Ovary (tissue), 9 donors: ENCODE measurements around the gene GNB1. TPM values are rescaled to one million over a fixed set of nuclear protein-coding genes. Genes with fewer than 3 reads are reported as not detected.

ENCODE experiments used
- DNase-seq, 5 donors: peaks; one replicate each; pipeline ENCODE4 v3.0.0-alpha.2; 2019 to 2020
- H3K27ac ChIP-seq, 2 donors: fragments of 200-600 bp; one replicate each; pipeline versions ENCODE4 v1.5.1 to v1.8.0; 2019 to 2022
- H3K27me3 ChIP-seq: fragments of 200-600 bp; one replicate; pipeline ENCODE4 v1.8.0; 2022
- H3K36me3 ChIP-seq: fragments of 200-600 bp; sonication (generic); one replicate; pipeline ENCODE4 v1.5.1; 2019
- H3K4me1 ChIP-seq: one replicate; pipeline ENCODE4 v1.8.1; 2013; ENCODE audit warnings: mild to moderate bottlenecking, moderate library complexity; ENCODE audit not compliant: insufficient read depth
- H3K4me3 ChIP-seq: fragments of 200-600 bp; sonication (generic); one replicate; pipeline ENCODE4 v1.5.1; 2017
- H3K9me3 ChIP-seq, 2 donors: fragments of 200-600 bp in 1 of 2; sonication (generic) in 1 of 2; one replicate each; pipeline versions ENCODE4 v1.5.1 to v1.8.1; 2013 to 2019; ENCODE audit warnings: mild to moderate bottlenecking in 1 of 2, moderate library complexity in 1 of 2
- EP300 ChIP-seq: sonication (generic); formaldehyde crosslinking; IDR thresholded peaks from one replicate; pipeline ENCODE4 v1.6.1; 2017; ENCODE audit warnings: antibody characterized with exemption
- POLR2A ChIP-seq: fragments of 450-650 bp; IDR thresholded peaks from one replicate; pipeline ENCODE4 v1.6.1; 2017; ENCODE audit warnings: antibody characterized with exemption, mild to moderate bottlenecking, moderate library complexity
- WGBS, 3 donors: extraction: QIAGEN DNeasy Blood & Tissue Kit in 1 of 3; methylation state at CpG; one replicate each; pipeline versions ENCODE4 v1.1.5 to v1.1.7; 2013 to 2017; 5-methylcytosine and 5-hydroxymethylcytosine counted together
- intact Hi-C, 4 donors: fragments of 100-400 bp; cut with DNase I; formaldehyde crosslinking; loops; one replicate each; pipeline versions ENCODE4 v1.11.0 to v1.15.1; 2022 to 2023
- polyA plus RNA-seq, 2 donors: library from polyadenylated mRNA; stranded (reverse); fragments of 200-250 nt in 1 of 2; fragments of 350-450 nt in 1 of 2; fragmentation: Illumina TruSeq in 1 of 2; extraction: RNeasy Lipid Tissue Mini Kit (QIAGEN cat#74804) in 1 of 2; gene quantifications; one replicate each; pipeline ENCODE4 v1.2.3, GENCODE V29; 2013 to 2014
- total RNA-seq, 7 donors: library from RNA; depleted of rRNA in 2 of 7; stranded (reverse); fragments of >200 nt in 2 of 7; fragmentation: NEBNext Ultra II Directional in 3 of 7; extraction: Animal tissue kit (Norgen Biotek cat#: 25700) in 3 of 7; gene quantifications; one replicate each; pipeline versions ENCODE4 v1.1.0 to v1.2.4, GENCODE V29; 2016 to 2023
- TF ChIP-seq, protein P1 (sequence below), 3 donors: fragments of 450-650 bp in 2 of 3; fragments of 200-600 bp in 1 of 3; IDR thresholded peaks; one replicate each; pipeline versions ENCODE4 v1.5.1 to v1.8.0; 2016 to 2022; ENCODE audit warnings: antibody characterized with exemption in 3 of 3, mild to moderate bottlenecking in 1 of 3
- donor health status: DM: no; HTN: no; CAD: no; lungs with moderate emphysema.
- donor health status: DM: no; HTN: no; CAD: no.
- donor health status: Bipolar disorder and iron deficiency.
- donor health status: DM: yes; HTN: yes; CAD: no.
- donor health status: DM: no; HTN: no; CAD: no.
- donor health status: DM: yes; HTN: yes; CAD: no.

Gene GNB1
- total and polyA plus RNA-seq, 9 donors, result 92.9 to 314 (median 255) TPM

DNA sequence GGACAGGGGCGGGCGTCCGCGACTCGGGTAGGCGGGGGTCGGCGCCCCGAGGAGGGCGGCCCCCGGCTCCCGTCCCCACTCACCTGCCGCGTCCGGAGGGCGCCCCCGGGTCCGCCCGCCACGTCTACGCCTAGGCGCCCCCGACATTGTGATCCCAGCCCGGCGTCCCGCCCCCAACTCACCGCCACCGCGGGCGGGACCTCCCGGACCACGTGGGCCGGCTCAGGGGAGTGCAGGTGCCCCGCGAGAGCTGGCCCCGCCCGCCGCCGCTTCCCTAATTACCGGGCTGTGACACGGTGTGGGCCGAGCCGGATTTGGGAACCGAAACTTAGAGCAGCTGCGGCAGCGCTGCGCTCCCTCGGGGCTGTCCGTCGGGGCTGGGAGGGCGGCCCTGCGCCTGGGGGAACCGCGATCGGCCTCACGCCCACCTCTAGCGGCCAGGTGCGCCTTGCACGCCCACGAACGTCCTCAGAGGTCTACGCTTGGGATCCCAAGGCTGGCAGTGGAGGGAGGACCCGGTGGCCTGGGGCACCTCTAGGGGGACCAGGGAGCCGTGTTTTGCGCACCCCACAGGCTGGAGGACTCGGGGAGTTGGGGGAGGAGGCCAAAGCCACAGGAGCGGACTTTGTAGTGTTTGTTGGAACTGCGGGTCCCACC lies 112.1 kb downstream of the GNB1 start:
- Histone ChIP-seq H3K4me1 (peaks cover 50% of the 10 kb centered on the region), H3K9me3 (no peaks in the 10 kb centered on the region), H3K27me3 (no peaks in the 10 kb centered on the region), H3K27ac (peak overlapping the region in 1 of 2 donors; percentile 8), H3K36me3 (no peaks in the 10 kb centered on the region), H3K4me3 (peak overlapping the region; percentile 74)
- peak; percentile 37 to 68 (median 57) for DNase-seq
- 2 to 5% (median 4%) methylated on average over 25 to 67 of the region's 68 CpGs for WGBS, 3 donors
- intact Hi-C loops, result loop anchor here in 1 of 4 donors (5.0 kb wide), 1 partner anchor 114 kb away; the partner anchor contains the start of gene GNB1
- TF ChIP-seq POLR2A (no peak), EP300 (no peak)
- TF ChIP-seq, protein P1, sequence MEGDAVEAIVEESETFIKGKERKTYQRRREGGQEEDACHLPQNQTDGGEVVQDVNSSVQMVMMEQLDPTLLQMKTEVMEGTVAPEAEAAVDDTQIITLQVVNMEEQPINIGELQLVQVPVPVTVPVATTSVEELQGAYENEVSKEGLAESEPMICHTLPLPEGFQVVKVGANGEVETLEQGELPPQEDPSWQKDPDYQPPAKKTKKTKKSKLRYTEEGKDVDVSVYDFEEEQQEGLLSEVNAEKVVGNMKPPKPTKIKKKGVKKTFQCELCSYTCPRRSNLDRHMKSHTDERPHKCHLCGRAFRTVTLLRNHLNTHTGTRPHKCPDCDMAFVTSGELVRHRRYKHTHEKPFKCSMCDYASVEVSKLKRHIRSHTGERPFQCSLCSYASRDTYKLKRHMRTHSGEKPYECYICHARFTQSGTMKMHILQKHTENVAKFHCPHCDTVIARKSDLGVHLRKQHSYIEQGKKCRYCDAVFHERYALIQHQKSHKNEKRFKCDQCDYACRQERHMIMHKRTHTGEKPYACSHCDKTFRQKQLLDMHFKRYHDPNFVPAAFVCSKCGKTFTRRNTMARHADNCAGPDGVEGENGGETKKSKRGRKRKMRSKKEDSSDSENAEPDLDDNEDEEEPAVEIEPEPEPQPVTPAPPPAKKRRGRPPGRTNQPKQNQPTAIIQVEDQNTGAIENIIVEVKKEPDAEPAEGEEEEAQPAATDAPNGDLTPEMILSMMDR (IDR thresholded peaks at IDR 0.05), result no peak

DNA sequence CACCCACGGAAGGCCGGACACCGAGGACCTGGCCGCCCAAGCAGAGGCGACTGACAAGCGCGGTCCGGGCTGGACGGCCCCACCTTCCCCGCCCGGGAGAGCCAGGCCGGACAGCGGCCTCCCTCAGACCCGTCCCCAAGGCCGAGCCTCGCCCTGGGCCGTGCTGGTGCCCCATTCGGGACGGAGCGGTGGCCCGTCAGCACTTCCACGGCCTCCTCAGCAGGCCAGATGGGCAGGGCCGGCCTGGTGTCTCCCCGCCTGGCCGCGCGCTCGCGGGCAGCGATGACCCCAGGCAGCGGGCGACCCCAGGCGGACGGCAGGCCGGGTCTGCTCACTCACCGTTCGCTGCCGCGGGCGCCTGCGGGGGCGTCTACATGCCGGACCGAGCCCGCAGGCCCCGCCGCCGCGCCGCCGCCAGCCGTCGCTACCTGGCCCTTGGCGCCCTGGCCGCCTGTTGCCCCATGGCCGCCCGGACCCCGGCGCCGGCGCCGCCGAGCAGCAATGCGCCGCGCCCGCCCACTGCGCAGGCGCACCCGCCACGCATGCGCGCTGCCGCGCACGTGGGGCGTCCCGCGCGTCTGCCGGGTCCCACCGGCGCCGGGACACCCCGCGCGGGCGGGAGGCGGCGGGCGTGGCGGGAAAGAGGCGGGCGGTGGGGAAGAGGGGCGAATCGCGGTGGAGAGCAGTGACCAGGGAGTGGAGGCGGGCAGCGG lies 112.8 kb downstream of the GNB1 start, which contains the start of gene NADK:
TSS of gene NADK (minus strand) at position 521 of the 713 bp plus-strand sequence. CDS start 13,064 bp downstream, outside the sequence.
- Histone ChIP-seq H3K4me3 (peak within 1 kb of the TSS; percentile 74), H3K9me3 (no peaks in the 10 kb centered on the region), H3K36me3 (no peaks in the 10 kb centered on the region), H3K27me3 (no peaks in the 10 kb centered on the region), H3K27ac (peak within 1 kb of the TSS; percentile 80 to 95), H3K4me1 (peaks cover 50% of the 10 kb centered on the region)
- intact Hi-C loops, result loop anchor here in 1 of 4 donors (5.0 kb wide), 1 partner anchor 114 kb away; the partner anchor contains the start of gene GNB1
- TF ChIP-seq POLR2A, result peak; percentile 69
- TF ChIP-seq EP300, result no peak
- TF ChIP-seq, protein P1 (IDR thresholded peaks at IDR 0.05), result no peak
- peak; percentile 64 to 82 (median 69) for DNase-seq
- 0 to 1% (median 1%) methylated on average over 23 to 99 of the region's 99 CpGs for WGBS, 3 donors

DNA sequence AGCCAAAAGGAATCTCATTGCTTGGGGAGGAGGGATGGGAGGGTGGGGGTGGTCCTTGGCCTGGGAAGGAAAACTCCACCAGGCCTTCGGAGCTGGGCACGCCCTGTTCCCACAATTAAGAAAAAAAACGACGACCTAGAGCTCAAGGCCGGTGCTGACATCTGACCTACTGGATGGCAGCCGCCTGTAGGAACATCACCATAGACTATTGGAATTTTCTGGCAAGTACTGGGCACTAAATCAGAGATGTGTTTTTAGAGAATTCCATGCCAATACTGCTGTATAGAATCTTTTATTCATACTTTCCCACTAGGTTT lies 113.3 kb downstream of the GNB1 start:
- no peaks in the 10 kb centered on the region for H3K36me3 ChIP-seq
- H3K9me3 ChIP-seq, result no peaks in the 10 kb centered on the region
- H3K4me3 ChIP-seq, result peak overlapping the region; percentile 74
- H3K4me1 ChIP-seq, result peaks cover 45% of the 10 kb centered on the region
- peak in 4 of 5 donors; percentile 65 to 80 (median 72) for DNase-seq
- intact Hi-C loops, result loop anchor here in 1 of 4 donors (5.0 kb wide), 1 partner anchor 115 kb away; the partner anchor contains the start of gene GNB1
- H3K27ac ChIP-seq, result peak overlapping the region; percentile 80 to 95
- TF ChIP-seq, protein P1 (IDR thresholded peaks at IDR 0.05), result no peak
- no peak for TF ChIP-seq EP300
- no peak for TF ChIP-seq POLR2A
- no peaks in the 10 kb centered on the region for H3K27me3 ChIP-seq
- WGBS, 3 donors, result 0% methylated on average over 6 of the region's 6 CpGs

DNA sequence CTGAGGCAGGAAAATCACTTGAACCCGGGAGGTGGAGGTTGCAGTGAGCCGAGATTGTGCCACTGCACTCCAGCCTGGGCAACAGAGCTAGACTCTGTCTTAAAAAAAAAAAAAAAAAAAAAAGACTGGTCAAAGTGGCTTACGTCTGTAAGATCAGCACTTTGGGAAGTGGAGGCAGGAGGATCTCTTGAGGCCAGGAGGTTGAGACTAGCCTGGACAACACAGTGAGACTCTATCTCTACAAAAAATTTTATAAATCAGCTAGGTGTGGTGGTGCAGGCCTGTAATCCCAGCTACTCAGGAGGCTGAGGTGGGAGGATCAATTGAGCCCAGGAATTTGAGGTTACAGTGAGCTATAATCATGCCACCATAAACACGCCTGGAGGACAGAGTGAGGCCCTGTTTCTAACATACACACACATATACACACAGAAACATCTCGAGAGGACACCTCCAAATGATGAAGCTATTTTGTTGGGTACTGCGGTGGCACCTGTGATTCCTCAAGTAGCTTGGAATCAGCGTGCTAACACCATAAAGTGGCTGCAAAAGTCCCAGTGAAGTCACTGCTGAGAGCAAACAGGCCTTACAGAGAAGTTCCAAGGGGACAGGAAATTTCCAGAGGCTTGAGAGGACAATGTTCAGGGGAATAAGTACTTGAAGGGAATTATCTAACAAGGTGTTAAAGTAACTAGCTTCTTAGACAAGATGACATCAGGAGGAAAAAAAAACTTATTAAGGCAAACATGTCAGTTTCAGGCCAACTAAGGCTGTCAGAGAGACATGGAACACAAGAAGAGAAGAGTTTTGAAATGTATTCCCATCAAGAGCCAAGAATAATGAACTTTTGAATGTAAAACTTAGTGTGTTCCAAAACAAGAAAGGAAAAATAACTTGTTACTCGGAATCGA lies 114.0 kb downstream of the GNB1 start:
- intact Hi-C loops, result loop anchor here in 1 of 4 donors (5.0 kb wide), 1 partner anchor 115 kb away; the partner anchor contains the start of gene GNB1
- Histone ChIP-seq H3K27me3 (no peaks in the 10 kb centered on the region), H3K36me3 (no peaks in the 10 kb centered on the region), H3K4me1 (peaks cover 39% of the 10 kb centered on the region), H3K4me3 (peak overlapping the region; percentile 74), H3K27ac (peak overlapping the region; percentile 80 to 95), H3K9me3 (no peaks in the 10 kb centered on the region)
- TF ChIP-seq POLR2A, result no peak
- TF ChIP-seq, protein P1 (IDR thresholded peaks at IDR 0.05), result no peak
- no peak for TF ChIP-seq EP300
- DNase-seq, result no peak
- WGBS, 3 donors, result 49 to 55% (median 52%) methylated on average over 9 of the region's 9 CpGs
